HG02678 (cell line): ENCODE measurements around the gene ZNF48.

Experiments used
- ATAC-seq: cut with Tn5 transposase; IDR thresholded peaks from one replicate; pipeline ENCODE4 v1.9.1; 2021; ENCODE audit warnings: mild to moderate bottlenecking, moderate library complexity; ENCODE audit not compliant: unreplicated experiment

The ZNF48 gene

DNA sequence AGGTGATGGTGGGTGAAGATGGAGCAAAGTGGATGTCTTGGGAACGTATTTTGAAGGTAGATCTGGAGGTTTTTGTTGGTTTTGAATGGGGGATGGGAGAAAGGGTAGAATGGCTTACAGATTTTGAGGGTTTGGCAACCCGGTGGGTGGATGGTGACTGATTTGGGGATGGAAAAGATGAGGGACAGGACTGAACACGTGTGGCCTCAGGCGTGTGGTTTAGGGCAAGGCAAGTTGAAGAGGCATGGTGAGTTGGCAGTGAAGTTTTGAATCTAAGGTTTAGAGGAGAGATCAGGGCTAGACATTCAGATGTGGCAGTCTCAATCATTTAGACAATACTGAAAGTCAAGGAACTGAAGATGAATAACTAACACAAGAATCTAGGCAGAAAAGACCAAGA is 39.6 kb downstream of the ZNF48 start:
- ATAC-seq = no peak

DNA sequence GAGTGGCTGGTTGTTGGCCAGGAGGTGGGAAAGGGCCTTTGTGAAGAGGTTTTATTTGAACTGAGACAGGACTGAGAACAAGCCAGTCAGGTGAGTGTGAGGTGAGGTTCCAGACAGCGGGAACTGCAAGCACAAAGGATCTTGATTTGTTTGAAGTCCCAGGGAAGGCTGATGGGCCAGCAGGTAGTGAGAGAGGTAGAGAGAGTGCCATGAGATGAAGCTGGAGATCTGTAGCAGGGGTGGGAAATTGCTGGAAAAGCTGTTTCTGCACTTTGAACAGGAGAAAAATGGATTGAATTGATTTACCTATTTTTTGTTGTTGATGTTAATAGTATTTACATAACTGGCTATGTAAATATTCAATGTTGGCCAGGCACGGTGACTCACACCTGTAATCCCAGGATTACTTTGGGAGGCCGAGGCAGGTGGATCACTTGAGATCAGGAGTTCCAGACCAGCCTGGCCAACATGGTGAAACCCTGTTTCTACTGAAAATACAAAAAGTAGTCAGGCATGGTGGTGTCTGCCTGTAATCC is 42.4 kb downstream of the ZNF48 start:
- ATAC-seq = no peak

DNA sequence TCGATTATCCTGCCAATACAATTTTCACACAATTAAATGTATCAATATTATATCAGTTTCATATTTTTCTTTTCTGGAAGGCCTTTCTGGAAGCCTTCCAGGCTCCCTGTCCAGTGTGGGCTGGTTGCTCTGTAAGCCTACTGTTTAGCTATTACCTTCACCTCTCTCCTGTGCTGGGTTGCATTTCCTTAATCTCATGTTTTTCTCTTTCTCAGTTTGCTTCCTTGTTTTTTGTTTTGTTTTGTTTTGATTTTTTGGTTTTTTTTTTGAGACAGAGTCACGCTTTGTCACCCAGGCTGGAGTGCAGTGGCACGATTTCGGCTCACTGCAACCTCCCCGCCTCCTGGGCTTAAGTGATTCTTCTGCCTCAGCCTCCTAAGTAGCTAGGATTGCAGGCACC is 43.6 kb downstream of the ZNF48 start:
- ATAC-seq = no peak

DNA sequence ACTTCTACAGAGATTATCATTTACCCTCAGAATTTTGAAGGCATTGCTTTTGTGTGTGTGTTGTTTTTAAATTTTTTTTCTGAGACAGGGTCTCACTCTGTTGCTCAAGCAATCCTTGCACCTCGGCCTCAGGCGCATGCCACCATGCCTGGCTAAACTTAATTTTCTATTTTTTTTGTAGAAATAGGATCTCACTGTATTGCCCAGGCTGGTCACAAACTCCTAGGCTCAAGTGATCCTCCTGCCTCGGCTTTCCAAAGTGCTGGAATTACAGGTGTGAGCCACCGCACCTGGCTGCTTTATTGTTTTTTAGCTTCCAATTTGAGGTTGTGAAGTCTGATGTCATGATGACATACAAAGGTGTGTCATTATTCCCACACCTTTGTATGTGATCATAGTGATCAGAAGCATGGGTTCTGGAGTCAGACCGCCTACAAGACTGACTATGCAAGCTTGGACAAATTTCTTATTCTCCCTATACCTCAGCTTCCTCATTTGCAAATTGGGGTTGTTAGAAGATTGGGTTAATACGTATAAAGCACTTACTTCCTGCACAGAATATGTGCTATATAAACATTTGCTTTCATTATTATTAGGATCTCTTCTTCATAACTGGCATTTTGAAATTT is 44.6 kb downstream of the ZNF48 start:
- ATAC-seq = no peak

DNA sequence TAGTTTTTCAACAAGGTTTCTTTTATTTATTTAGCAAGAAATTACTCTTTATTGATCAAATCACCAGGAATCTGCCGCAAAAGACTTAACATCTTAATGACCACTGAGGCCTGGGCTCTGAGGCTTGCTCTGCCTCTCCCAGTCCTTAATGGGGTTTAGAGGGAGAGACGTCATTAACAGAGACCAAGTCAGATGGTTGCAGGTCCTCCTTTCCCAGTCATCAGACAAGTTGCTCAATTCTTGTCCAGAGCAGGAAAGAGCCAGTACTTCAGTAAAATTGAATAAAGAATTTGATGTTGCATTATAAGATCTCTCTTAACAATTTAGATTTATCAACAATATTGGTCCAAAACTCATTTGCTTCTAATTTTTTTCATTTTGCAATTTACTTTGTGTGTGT is 48.4 kb downstream of the ZNF48 start:
- ATAC-seq = no peak

DNA sequence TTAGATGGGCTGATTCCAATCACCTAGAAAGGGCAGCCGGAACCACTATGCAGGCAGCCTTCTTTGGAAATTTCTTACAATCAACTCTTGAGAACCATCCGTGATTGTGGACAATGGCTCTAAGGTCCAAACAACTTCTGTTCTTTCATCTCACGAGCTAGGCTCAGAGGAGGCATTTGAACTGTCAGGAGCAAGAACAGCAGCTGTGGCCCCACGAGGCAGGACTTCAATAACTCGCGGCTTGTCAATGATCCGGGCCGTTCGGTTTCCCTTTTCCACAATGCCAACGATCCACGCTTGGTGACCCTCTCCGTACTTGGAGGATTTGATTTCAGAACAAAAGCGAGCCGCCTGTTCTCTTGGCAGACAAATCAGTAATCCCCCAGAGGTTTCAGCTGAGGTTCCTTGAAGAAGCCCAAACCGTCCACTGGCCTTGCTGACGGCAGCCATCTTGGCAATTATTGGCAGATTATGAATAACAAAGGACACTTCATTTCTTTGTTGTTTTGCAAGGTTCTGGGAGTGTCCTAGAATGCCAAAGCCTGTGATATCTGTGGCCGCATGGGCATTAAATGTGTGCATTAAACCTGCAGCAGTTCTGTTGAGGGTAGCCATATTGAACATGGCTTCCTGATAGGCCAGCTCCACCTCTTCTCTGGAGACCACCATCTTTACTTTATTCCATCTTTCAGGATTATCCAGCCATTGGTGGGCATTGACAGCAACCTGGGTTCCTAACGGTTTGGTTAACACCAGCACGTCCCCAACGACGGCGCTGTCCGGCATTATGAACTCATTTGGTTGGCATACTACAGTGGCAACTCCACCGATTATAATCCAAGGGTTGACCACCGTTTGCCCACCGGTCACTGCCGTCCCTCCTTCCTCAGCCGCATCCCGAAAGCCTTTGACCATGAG is 49.3 kb downstream of the ZNF48 start:
- no peak for ATAC-seq

DNA sequence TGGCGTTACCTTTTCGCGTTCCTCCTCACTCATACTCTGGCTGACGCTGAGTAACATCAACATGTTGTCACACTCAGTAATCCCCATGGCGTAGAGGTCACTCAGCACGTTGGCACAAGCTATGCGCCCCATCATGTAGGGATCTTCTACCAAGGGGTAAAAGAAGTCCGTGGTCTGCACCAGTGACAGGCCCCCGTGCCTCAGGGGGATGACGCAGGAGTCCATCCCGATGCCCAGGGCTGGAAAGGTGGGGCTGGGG is 49.9 kb downstream of the ZNF48 start:
- peak; percentile 2 for ATAC-seq

DNA sequence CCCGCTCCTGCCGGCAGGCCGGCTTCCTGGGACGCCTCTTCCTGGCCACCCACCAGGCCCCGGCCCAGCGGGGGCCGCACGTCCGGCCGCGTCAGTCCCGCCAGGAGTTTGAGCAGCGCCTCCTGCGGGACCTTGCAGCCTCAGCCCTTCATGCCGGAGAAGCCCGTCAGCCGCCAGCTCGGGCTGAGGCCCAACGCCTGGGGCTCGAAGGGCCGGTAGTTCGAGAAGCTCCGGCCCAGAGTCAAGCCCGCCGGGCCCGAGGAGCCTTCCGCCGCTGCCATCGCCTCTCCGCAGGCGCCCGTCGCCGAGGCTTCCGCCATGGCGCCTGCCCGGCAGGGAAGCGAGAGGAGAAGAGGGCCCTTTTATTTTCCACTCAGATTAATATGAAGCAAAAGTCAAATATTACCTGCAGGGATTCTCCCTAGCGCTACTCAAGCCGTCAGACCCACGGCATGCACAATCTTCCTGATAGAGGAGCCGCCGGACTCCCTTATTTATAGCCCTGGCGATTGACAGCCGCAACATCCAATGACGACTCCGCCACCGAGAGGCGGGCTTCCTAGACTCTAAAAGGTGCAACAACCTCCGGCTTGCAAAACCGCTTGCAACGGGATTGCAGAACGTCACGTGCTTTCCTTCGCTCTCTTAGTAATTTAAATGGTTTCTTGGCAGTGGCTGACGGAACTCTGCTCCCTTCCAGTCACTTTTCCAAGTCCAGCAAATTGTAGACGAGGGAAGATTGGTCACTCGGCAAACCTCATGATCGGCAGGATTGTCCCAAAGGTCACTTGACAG is 50.4 kb downstream of the ZNF48 start, which contains the start of gene SEPHS2:
TSS of gene SEPHS2 (minus strand) at position 467 of the 795 bp plus-strand sequence. CDS start at position 320, 147 bp downstream.
- peak; percentile 88 for ATAC-seq

DNA sequence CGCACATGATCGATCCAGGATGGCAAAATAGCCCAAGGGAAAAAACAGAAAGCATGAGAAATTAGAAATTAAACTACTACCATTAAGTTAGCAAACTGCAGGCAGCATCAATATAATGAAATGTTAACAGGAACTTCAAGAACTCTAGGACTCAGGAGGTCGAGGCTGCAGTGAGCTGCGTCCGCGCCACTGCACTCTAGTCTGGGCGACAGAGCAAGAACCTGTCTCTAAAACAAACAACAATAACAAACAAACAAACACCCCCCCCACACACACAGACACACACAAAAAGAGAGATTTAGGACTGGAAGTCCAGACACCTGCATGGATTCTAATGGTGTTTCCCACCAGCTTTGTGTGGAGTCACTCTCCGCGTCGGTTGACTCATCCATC is 51.0 kb downstream of the ZNF48 start:
- ATAC-seq = no peak

DNA sequence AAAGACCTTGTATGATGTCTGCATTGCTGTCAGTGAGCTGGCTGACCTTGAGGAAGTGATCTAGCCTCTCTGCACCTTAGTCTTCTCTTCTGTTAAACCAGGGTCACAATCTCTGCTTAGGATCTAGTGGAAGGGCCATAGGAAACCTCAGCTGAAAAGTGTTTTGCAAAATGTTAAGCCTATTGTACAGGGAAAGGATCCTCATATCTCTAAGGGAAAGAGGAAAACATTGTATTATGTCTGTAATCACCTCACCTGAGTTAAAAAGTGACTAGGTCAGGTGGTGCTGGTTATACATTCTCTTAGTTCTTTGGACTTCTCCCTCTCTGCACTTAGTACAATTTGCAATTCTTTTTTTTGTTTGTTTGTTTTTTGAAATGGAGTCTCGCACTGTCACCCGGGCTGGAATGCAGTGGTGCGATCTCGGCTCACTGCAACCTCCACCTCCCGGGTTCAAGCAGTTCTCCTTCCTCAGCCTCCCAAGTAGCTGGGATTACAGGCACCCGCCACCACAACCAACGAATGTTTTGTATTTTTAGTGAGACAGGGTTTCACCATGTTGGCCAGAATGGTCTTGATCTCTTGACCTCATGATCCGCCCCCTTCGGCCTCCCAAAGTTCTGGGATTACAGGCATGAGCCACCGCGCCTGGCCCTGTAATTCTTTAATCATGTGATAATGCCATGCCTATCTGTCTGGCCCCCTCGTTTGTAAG is 52.4 kb downstream of the ZNF48 start:
- no peak for ATAC-seq

DNA sequence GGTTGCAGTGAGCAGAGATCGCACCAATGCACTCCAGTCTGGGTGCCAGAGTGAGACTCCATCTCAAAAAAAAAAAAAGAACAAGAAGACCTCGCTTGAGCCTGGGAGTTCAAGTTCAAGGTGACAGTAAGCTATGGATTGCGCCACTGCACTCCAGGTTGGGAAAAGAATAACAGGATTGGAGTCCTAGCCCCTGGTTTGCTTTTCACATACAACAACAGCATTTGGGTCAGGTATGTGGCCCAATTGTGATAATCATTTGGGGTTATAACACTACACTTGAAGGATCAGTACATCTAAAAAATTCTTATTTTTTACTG is 53.9 kb downstream of the ZNF48 start:
- no peak for ATAC-seq
